Thyroid gland (tissue), 4 donors: ENCODE results near the gene KRT39.

ENCODE experiments used
- POLR2A ChIP-seq, 2 donors: fragments of 450-650 bp; IDR thresholded peaks; one replicate each; pipeline ENCODE4 v1.6.1; 2017; ENCODE audit warnings: antibody characterized with exemption in 2 of 2, mild to moderate bottlenecking in 2 of 2, moderate library complexity in 1 of 2
- TF ChIP-seq, protein P1 (sequence below), 6 experiments: fragments of 200-600 bp in 3 of 6; fragments of 450-650 bp in 3 of 6; sonication (generic) in 3 of 6; IDR thresholded peaks; one replicate each; pipeline ENCODE4 v1.5.1; 2016 to 2019; ENCODE audit warnings: antibody characterized with exemption in 6 of 6, mild to moderate bottlenecking in 2 of 6, inconsistent platforms in 1 of 6, moderate library complexity in 1 of 6

DNA sequence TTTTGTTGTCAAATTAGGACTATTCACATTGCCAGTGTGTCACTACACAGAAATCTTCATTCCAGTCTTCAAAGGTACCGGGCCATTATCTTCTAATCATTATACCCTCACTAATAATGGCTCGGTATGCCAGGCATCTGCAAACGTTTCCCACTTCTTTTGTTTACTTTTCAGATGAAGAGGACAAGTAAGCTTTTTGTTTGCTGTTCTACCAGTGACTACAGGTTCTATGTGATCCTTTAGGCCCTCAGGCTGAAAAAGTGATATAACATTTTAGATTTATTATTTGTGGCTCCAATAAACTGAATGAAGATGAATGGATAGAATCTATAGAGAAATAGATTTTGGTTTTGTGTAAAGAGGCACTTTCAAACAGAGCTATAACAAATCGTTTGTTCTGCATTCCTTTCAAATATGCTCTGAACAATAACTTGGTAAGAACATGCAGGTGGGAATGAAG is 42.6 kb upstream of the KRT39 start:
- TF ChIP-seq, protein P1, sequence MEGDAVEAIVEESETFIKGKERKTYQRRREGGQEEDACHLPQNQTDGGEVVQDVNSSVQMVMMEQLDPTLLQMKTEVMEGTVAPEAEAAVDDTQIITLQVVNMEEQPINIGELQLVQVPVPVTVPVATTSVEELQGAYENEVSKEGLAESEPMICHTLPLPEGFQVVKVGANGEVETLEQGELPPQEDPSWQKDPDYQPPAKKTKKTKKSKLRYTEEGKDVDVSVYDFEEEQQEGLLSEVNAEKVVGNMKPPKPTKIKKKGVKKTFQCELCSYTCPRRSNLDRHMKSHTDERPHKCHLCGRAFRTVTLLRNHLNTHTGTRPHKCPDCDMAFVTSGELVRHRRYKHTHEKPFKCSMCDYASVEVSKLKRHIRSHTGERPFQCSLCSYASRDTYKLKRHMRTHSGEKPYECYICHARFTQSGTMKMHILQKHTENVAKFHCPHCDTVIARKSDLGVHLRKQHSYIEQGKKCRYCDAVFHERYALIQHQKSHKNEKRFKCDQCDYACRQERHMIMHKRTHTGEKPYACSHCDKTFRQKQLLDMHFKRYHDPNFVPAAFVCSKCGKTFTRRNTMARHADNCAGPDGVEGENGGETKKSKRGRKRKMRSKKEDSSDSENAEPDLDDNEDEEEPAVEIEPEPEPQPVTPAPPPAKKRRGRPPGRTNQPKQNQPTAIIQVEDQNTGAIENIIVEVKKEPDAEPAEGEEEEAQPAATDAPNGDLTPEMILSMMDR (IDR thresholded peaks at IDR 0.05): no peak
- TF ChIP-seq POLR2A (IDR thresholded peaks at IDR 0.05): no peak
